Mucosa of descending colon (tissue), 3 donors: Measurements from ENCODE around the gene NR1I2. TPM values are rescaled to one million over a fixed set of nuclear protein-coding genes. Genes with fewer than 3 reads are reported as not detected.
A peak's percentile ranks its signal among the peaks of the same experiment; 100 is the strongest.

ENCODE experiments used
- ATAC-seq: fragments of 200-7000 bp; cut with Tn5 transposase; one replicate; pipeline ENCODE4 v1.9.1; 2020; ENCODE audit warnings: mild to moderate bottlenecking, moderate library complexity
- DNase-seq, 3 donors: peaks; one replicate each; pipeline ENCODE4 v3.0.0-alpha.2; 2020
- H3K36me3 ChIP-seq: fragments of 200-600 bp; one replicate; pipeline ENCODE4 v1.8.0; 2021; ENCODE audit warnings: low read depth, mild to moderate bottlenecking
- H3K4me1 ChIP-seq: fragments of 200-600 bp; one replicate; pipeline ENCODE4 v1.8.0; 2021; ENCODE audit warnings: low read depth, mild to moderate bottlenecking
- H3K4me3 ChIP-seq: fragments of 200-600 bp; one replicate; pipeline ENCODE4 v1.8.0; 2021; ENCODE audit warnings: mild to moderate bottlenecking
- H3K9me3 ChIP-seq: fragments of 200-600 bp; one replicate; pipeline ENCODE4 v1.8.0; 2021; ENCODE audit warnings: mild to moderate bottlenecking
- CTCF ChIP-seq: fragments of 200-600 bp; IDR thresholded peaks from one replicate; pipeline ENCODE4 v1.8.0; 2022; ENCODE audit warnings: antibody characterized with exemption, mild to moderate bottlenecking
- intact Hi-C, 2 donors: fragments of 100-400 bp; cut with DNase I in 1 of 2; cut with micrococcal nuclease in 1 of 2; formaldehyde crosslinking; loops; one replicate each; pipeline versions ENCODE4 v1.11.0 to v1.11.1; 2022; cut with DNase I, micrococcal nuclease
- total RNA-seq, 3 donors: library from RNA; stranded (reverse); fragmentation: NEBNext Ultra II Directional in 2 of 3; extraction: Animal tissue kit (Norgen Biotek cat#: 25700) in 2 of 3; gene quantifications; one replicate each; pipeline versions ENCODE4 v1.2.1 to v1.2.4, GENCODE V29; 2021 to 2023
- donor health status: DM: no; HTN: no; CAD: no; lungs with moderate emphysema.
- donor health status: DM: no; HTN: no; CAD: no.
- donor health status: DM: no; HTN: yes; CAD: no.

Gene NR1I2
- total RNA-seq, 3 donors from 2014 or later: 62.9 to 141 (median 79.1) TPM

GRCh38 chr3:119819806-119820205, 37.9 kb downstream of the NR1I2 start:
- no peak for ATAC-seq
- no peaks in the 10 kb centered on the region for H3K36me3 ChIP-seq
- H3K4me3 ChIP-seq: no peak overlapping the region
- H3K4me1 ChIP-seq: no peaks in the 10 kb centered on the region
- DNase-seq: no peak
- TF ChIP-seq CTCF: no peak
- no peaks in the 10 kb centered on the region for H3K9me3 ChIP-seq
- intact Hi-C loops: no loop called here

GRCh38 chr3:119825820-119826219, 43.9 kb downstream of the NR1I2 start:
- DNase-seq (no peak), ATAC-seq (peak; percentile 70)
- Histone ChIP-seq H3K36me3 (no peaks in the 10 kb centered on the region), H3K9me3 (no peaks in the 10 kb centered on the region), H3K4me3 (no peak overlapping the region), H3K4me1 (no peaks in the 10 kb centered on the region)
- intact Hi-C loops: no loop called here
- no peak for TF ChIP-seq CTCF

GRCh38 chr3:119826711-119827608, 45.1 kb downstream of the NR1I2 start:
- no peak for DNase-seq
- intact Hi-C loops: no loop called here
- no peak for TF ChIP-seq CTCF
- H3K9me3 ChIP-seq: no peaks in the 10 kb centered on the region
- ATAC-seq: no peak
- no peaks in the 10 kb centered on the region for H3K4me1 ChIP-seq
- no peak overlapping the region for H3K4me3 ChIP-seq
- no peaks in the 10 kb centered on the region for H3K36me3 ChIP-seq

- Histone ChIP-seq H3K9me3 (no peaks in the 10 kb centered on the region), H3K4me1 (no peaks in the 10 kb centered on the region), H3K4me3 (no peak overlapping the region), H3K36me3 (no peaks in the 10 kb centered on the region)
- intact Hi-C loops: no loop called here
- TF ChIP-seq CTCF: no peak
- no peak for ATAC-seq
- DNase-seq: no peak
Measured at GRCh38 chr3:119829420-119829819, 47.5 kb downstream of the NR1I2 start.

- intact Hi-C loops: no loop called here
- no peak for ATAC-seq
Measured at GRCh38 chr3:119831022-119831421, 49.1 kb downstream of the NR1I2 start.

More at GRCh38 chr3:119831022-119831421, 49.1 kb downstream of the NR1I2 start:
- Histone ChIP-seq H3K4me3 (no peak overlapping the region), H3K4me1 (no peaks in the 10 kb centered on the region), H3K36me3 (no peaks in the 10 kb centered on the region), H3K9me3 (no peaks in the 10 kb centered on the region)
- no peak for DNase-seq
- no peak for TF ChIP-seq CTCF
